Karpas-422 (cell line): ENCODE measurements around the gene SRSF6. TPM values are rescaled to one million over a fixed set of nuclear protein-coding genes. Genes with fewer than 3 reads are reported as not detected.
"Not testable (repeated sequence)": the region's sequence is repeated elsewhere in the genome, so short reads cannot be mapped to it uniquely, and the experiment has no call there.

Experiments
- DNase-seq: peaks from one replicate; pipeline ENCODE4 v3.0.0-alpha.2; 2015
- H2AFZ ChIP-seq: fragments of 200-600 bp; sonication (generic); 2 replicates; pipeline ENCODE4 v1.6.1; 2014; ENCODE audit warnings: antibody characterized with exemption, low read length, mixed read lengths
- H3K27ac ChIP-seq: fragments of 200-600 bp; sonication (generic); 2 replicates; pipeline ENCODE4 v1.5.1; 2014; ENCODE audit warnings: mild to moderate bottlenecking, low read length, moderate library complexity
- H3K27me3 ChIP-seq: fragments of 200-600 bp; sonication (generic); 2 replicates; pipeline ENCODE4 v1.6.1; 2014; ENCODE audit warnings: low read length, mixed read lengths
- H3K36me3 ChIP-seq: fragments of 200-600 bp; sonication (generic); 2 replicates; pipeline ENCODE4 v1.6.1; 2014; ENCODE audit warnings: low read length, mixed read lengths; ENCODE audit not compliant: insufficient read depth
- H3K4me1 ChIP-seq: fragments of 200-600 bp; sonication (generic); 2 replicates; pipeline ENCODE4 v1.6.1; 2014; ENCODE audit warnings: mild to moderate bottlenecking, low read length, mixed read lengths
- H3K4me2 ChIP-seq: fragments of 200-600 bp; sonication (generic); 2 replicates; pipeline ENCODE4 v1.6.1; 2014; ENCODE audit warnings: low read length, low read depth, mild to moderate bottlenecking; ENCODE audit not compliant: poor library complexity, severe bottlenecking
- H3K4me3 ChIP-seq: fragments of 200-600 bp; sonication (generic); 2 replicates; pipeline ENCODE4 v1.5.1; 2014; ENCODE audit warnings: mild to moderate bottlenecking, antibody characterized with exemption, low read length, mixed read lengths
- H3K79me2 ChIP-seq: fragments of 200-600 bp; sonication (generic); 2 replicates; pipeline ENCODE4 v1.6.1; 2014; ENCODE audit warnings: mild to moderate bottlenecking, low read length, mixed read lengths
- H3K9ac ChIP-seq: fragments of 200-600 bp; sonication (generic); 2 replicates; pipeline ENCODE4 v1.6.0; 2014; ENCODE audit warnings: low read length
- H3K9me2 ChIP-seq: fragments of 200-600 bp; sonication (generic), shearing (Covaris generic); replicated peaks from 2 replicates; pipeline ENCODE4 v1.6.0; 2014; ENCODE audit warnings: mild to moderate bottlenecking, low read length, moderate library complexity; ENCODE audit not compliant: insufficient read depth
- H3K9me3 ChIP-seq: fragments of 300-700, 200-600 bp; sonication (generic); 2 replicates; pipeline ENCODE4 v1.6.1; 2014; ENCODE audit warnings: low read length, mixed read lengths
- H4K20me1 ChIP-seq: fragments of 200-600 bp; sonication (generic); 2 replicates; pipeline ENCODE4 v1.6.1; 2014; ENCODE audit warnings: mild to moderate bottlenecking, antibody characterized with exemption, low read length, low read depth; ENCODE audit not compliant: insufficient read depth
- total RNA-seq: library from RNA; depleted of rRNA; stranded (reverse); fragments of >200 nt; shearing (Covaris generic); gene quantifications from 2 replicates; pipeline ENCODE4 v1.2.3, GENCODE V29; 2014; ENCODE audit warnings: low replicate concordance

Gene SRSF6
- total RNA-seq, 1 experiment from 2014 or later = 69.9 TPM

- no peaks in the 10 kb centered on the region for H4K20me1 ChIP-seq
- no peak overlapping the region for H3K9ac ChIP-seq
- H3K4me1 ChIP-seq = no peaks in the 10 kb centered on the region
- H3K36me3 ChIP-seq = no peaks in the 10 kb centered on the region
- no peak for DNase-seq
- H3K27me3 ChIP-seq = no peaks in the 10 kb centered on the region
- no peak overlapping the region for H3K27ac ChIP-seq
- H3K4me2 ChIP-seq = no peak overlapping the region
- H2AFZ ChIP-seq = no peak overlapping the region
- H3K9me2 ChIP-seq = no peaks in the 10 kb centered on the region
- H3K79me2 ChIP-seq = no peaks in the 10 kb centered on the region
- no peaks in the 10 kb centered on the region for H3K9me3 ChIP-seq
- no peak overlapping the region for H3K4me3 ChIP-seq
Measured at GRCh38 chr20:43477619-43478018, 19.9 kb downstream of the SRSF6 start.

GRCh38 chr20:43490038-43490437 lies 32.3 kb downstream of the SRSF6 start:
- H3K36me3 ChIP-seq = no peaks in the 10 kb centered on the region
- no peak overlapping the region for H3K4me2 ChIP-seq
- H3K9me3 ChIP-seq = no peaks in the 10 kb centered on the region
- no peaks in the 10 kb centered on the region for H3K9me2 ChIP-seq
- no peaks in the 10 kb centered on the region for H3K27me3 ChIP-seq
- no peaks in the 10 kb centered on the region for H3K4me1 ChIP-seq
- H4K20me1 ChIP-seq = no peaks in the 10 kb centered on the region
- no peaks in the 10 kb centered on the region for H3K79me2 ChIP-seq
- no peak overlapping the region for H2AFZ ChIP-seq
- no peak overlapping the region for H3K27ac ChIP-seq
- no peak for DNase-seq
- H3K4me3 ChIP-seq = no peak overlapping the region
- H3K9ac ChIP-seq = no peak overlapping the region

GRCh38 chr20:43492101-43492500 lies 34.4 kb downstream of the SRSF6 start:
- Histone ChIP-seq H3K9me3 (no peaks in the 10 kb centered on the region), H3K79me2 (no peaks in the 10 kb centered on the region), H3K36me3 (no peaks in the 10 kb centered on the region), H3K9ac (no peak overlapping the region), H3K27ac (no peak overlapping the region), H2AFZ (no peak overlapping the region), H3K9me2 (no peaks in the 10 kb centered on the region), H3K27me3 (no peaks in the 10 kb centered on the region), H3K4me1 (no peaks in the 10 kb centered on the region), H3K4me2 (no peak overlapping the region), H3K4me3 (no peak overlapping the region), H4K20me1 (no peaks in the 10 kb centered on the region)
- no peak for DNase-seq

- H3K9me2 ChIP-seq = no peaks in the 10 kb centered on the region
- H3K4me2 ChIP-seq = no peak overlapping the region
- no peak overlapping the region for H3K9ac ChIP-seq
- H3K79me2 ChIP-seq = no peaks in the 10 kb centered on the region
- no peaks in the 10 kb centered on the region for H4K20me1 ChIP-seq
- H3K9me3 ChIP-seq = no peaks in the 10 kb centered on the region
- H3K36me3 ChIP-seq = no peaks in the 10 kb centered on the region
- H3K4me1 ChIP-seq = no peaks in the 10 kb centered on the region
- no peaks in the 10 kb centered on the region for H3K27me3 ChIP-seq
- no peak for DNase-seq
- no peak overlapping the region for H3K27ac ChIP-seq
- H2AFZ ChIP-seq = no peak overlapping the region
- H3K4me3 ChIP-seq = no peak overlapping the region
Measured at GRCh38 chr20:43495388-43495787, 37.7 kb downstream of the SRSF6 start.

- H4K20me1 ChIP-seq, DNase-seq, H3K9me3 ChIP-seq, H3K79me2 ChIP-seq, H3K4me3 ChIP-seq, H3K27ac ChIP-seq, H3K9ac ChIP-seq, H3K27me3 ChIP-seq, H3K4me2 ChIP-seq, H2AFZ ChIP-seq, H3K4me1 ChIP-seq, H3K36me3 ChIP-seq, H3K9me2 ChIP-seq: not testable (repeated sequence)
Measured at GRCh38 chr20:43502021-43502420, 44.3 kb downstream of the SRSF6 start.

- Histone ChIP-seq H3K9ac (no peak overlapping the region), H3K4me1 (no peaks in the 10 kb centered on the region), H3K27ac (no peak overlapping the region), H3K9me2 (no peaks in the 10 kb centered on the region), H3K79me2 (no peaks in the 10 kb centered on the region), H3K36me3 (no peaks in the 10 kb centered on the region), H4K20me1 (no peaks in the 10 kb centered on the region), H3K4me3 (no peak overlapping the region), H3K9me3 (no peaks in the 10 kb centered on the region), H2AFZ (no peak overlapping the region), H3K4me2 (no peak overlapping the region), H3K27me3 (no peaks in the 10 kb centered on the region)
- DNase-seq = no peak
Measured at GRCh38 chr20:43506238-43506637, 48.5 kb downstream of the SRSF6 start.

GRCh38 chr20:43507150-43508080 lies 49.7 kb downstream of the SRSF6 start, which contains the start of gene L3MBTL1:
Gene L3MBTL1, plus strand, starts transcription at chr20:43507697. Its CDS starts 5,807 bp downstream, at chr20:43513504.
- no peaks in the 10 kb centered on the region for H3K79me2 ChIP-seq
- no peaks in the 10 kb centered on the region for H3K9me3 ChIP-seq
- H3K27ac ChIP-seq = no peak within 1 kb of the TSS
- no peaks in the 10 kb centered on the region for H3K9me2 ChIP-seq
- no peak within 1 kb of the TSS for H2AFZ ChIP-seq
- no peaks in the 10 kb centered on the region for H4K20me1 ChIP-seq
- no peaks in the 10 kb centered on the region for H3K4me1 ChIP-seq
- no peak within 1 kb of the TSS for H3K9ac ChIP-seq
- H3K27me3 ChIP-seq = no peaks in the 10 kb centered on the region
- no peak within 1 kb of the TSS for H3K4me3 ChIP-seq
- no peak for DNase-seq
- no peaks in the 10 kb centered on the region for H3K36me3 ChIP-seq
- no peak within 1 kb of the TSS for H3K4me2 ChIP-seq

GRCh38 chr20:43508106-43508505 lies 50.4 kb downstream of the SRSF6 start:
- Histone ChIP-seq H3K4me3 (no peak overlapping the region), H3K27ac (no peak overlapping the region), H3K79me2 (no peaks in the 10 kb centered on the region), H3K9me3 (no peaks in the 10 kb centered on the region), H3K27me3 (no peaks in the 10 kb centered on the region), H3K4me1 (peaks cover 1% of the 10 kb centered on the region), H2AFZ (no peak overlapping the region), H3K4me2 (no peak overlapping the region), H3K36me3 (no peaks in the 10 kb centered on the region), H4K20me1 (no peaks in the 10 kb centered on the region), H3K9ac (no peak overlapping the region), H3K9me2 (no peaks in the 10 kb centered on the region)
- DNase-seq = no peak
